KMS-11 (cell line): ENCODE results near the gene EMC8.

Experiments used
- H2AFZ ChIP-seq: fragments of 200-600 bp; sonication (generic); 2 replicates; pipeline ENCODE4 v1.6.1; 2016; ENCODE audit warnings: antibody characterized with exemption, mixed run types, low read depth
- H3K27ac ChIP-seq: fragments of 200-600 bp; sonication (generic); 2 replicates; pipeline ENCODE4 v1.6.1; 2016; ENCODE audit warnings: mild to moderate bottlenecking, mixed run types
- H3K27me3 ChIP-seq: fragments of 200-600 bp; sonication (generic); 2 replicates; pipeline ENCODE4 v1.6.1; 2017; ENCODE audit warnings: mild to moderate bottlenecking, low read depth, mixed run types, moderate library complexity; ENCODE audit not compliant: insufficient read depth
- H3K36me3 ChIP-seq: fragments of 200-600 bp; sonication (generic); 2 replicates; pipeline ENCODE4 v1.6.1; 2017; ENCODE audit warnings: mild to moderate bottlenecking, mixed run types; ENCODE audit not compliant: insufficient read depth
- H3K4me1 ChIP-seq: fragments of 200-600 bp; sonication (generic); 2 replicates; pipeline ENCODE4 v1.6.1; 2016; ENCODE audit warnings: mild to moderate bottlenecking, low read depth, mixed run types; ENCODE audit not compliant: poor library complexity, severe bottlenecking
- H3K4me2 ChIP-seq: fragments of 200-600 bp; sonication (generic); 2 replicates; pipeline ENCODE4 v1.7.0; 2016; ENCODE audit warnings: mild to moderate bottlenecking, mixed run types
- H3K4me3 ChIP-seq: fragments of 200-600 bp; sonication (generic); IDR thresholded peaks from 2 replicates; pipeline ENCODE4 v1.6.1; 2017; ENCODE audit warnings: low read depth, low read length, mixed read lengths; ENCODE audit not compliant: insufficient read depth
- H3K79me2 ChIP-seq: fragments of 200-600 bp; sonication (generic); 2 replicates; pipeline ENCODE4 v1.6.1; 2016; ENCODE audit warnings: low read depth, mixed run types; ENCODE audit not compliant: insufficient read depth
- H3K9ac ChIP-seq: fragments of 200-600 bp; sonication (generic); 2 replicates; pipeline ENCODE4 v1.6.1; 2016; ENCODE audit warnings: mild to moderate bottlenecking, mixed run types
- H4K20me1 ChIP-seq: fragments of 200-600 bp; sonication (generic); 2 replicates; pipeline ENCODE4 v1.6.1; 2016; ENCODE audit warnings: mild to moderate bottlenecking, mixed run types; ENCODE audit not compliant: insufficient read depth
- TF ChIP-seq, protein P1 (sequence below): fragments of 200-600 bp; sonication (generic); conservative IDR thresholded peaks from 2 replicates; pipeline ENCODE4 v1.6.1; 2017; ENCODE audit warnings: low read depth, mild to moderate bottlenecking, antibody characterized with exemption, low read length, moderate library complexity, mixed read lengths

The EMC8 gene

DNA sequence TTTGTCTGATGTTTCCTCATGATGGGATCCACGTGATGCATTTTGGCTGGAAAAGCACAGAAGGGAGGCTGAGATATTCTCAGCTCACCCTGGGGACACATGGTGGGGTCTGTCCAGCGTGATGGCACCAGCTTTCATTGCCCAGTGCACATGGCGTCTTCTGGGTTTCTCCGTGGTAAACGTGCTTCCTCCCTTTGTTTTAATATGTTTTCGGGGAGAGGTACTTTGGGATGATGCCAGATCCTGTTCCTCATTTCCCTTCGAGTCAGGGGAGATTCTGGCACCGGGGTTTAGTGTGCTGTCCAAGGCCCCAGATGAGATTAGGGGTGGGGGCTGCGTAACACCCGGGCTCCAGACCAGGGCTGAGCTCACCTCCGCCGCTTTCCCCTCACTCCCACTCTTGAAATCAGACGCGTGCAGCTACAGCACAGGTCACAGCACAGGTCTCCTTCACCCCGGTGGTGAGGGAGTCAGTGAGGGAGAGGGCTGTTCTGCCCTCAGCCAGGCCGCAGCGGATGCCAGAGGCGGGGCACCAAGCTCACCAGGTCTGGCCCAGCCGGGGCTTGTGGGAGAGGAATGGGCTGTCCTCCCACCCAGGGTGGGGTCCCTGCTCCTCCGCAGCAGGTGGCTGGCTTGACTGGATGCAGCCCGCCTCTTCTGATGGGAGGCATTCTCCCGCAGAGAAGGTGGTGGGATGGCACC is 34.0 kb upstream of the EMC8 start:
- H3K4me3 ChIP-seq, result no peak overlapping the region
- no peaks in the 10 kb centered on the region for H3K4me1 ChIP-seq
- H3K27ac ChIP-seq, result no peak overlapping the region
- H2AFZ ChIP-seq, result no peak overlapping the region
- no peak overlapping the region for H3K9ac ChIP-seq
- no peak overlapping the region for H3K4me2 ChIP-seq
- no peaks in the 10 kb centered on the region for H3K36me3 ChIP-seq
- no peaks in the 10 kb centered on the region for H3K79me2 ChIP-seq
- peaks cover 61% of the 10 kb centered on the region for H3K27me3 ChIP-seq
- TF ChIP-seq, protein P1, sequence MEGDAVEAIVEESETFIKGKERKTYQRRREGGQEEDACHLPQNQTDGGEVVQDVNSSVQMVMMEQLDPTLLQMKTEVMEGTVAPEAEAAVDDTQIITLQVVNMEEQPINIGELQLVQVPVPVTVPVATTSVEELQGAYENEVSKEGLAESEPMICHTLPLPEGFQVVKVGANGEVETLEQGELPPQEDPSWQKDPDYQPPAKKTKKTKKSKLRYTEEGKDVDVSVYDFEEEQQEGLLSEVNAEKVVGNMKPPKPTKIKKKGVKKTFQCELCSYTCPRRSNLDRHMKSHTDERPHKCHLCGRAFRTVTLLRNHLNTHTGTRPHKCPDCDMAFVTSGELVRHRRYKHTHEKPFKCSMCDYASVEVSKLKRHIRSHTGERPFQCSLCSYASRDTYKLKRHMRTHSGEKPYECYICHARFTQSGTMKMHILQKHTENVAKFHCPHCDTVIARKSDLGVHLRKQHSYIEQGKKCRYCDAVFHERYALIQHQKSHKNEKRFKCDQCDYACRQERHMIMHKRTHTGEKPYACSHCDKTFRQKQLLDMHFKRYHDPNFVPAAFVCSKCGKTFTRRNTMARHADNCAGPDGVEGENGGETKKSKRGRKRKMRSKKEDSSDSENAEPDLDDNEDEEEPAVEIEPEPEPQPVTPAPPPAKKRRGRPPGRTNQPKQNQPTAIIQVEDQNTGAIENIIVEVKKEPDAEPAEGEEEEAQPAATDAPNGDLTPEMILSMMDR, result no peak
- H4K20me1 ChIP-seq, result no peaks in the 10 kb centered on the region

DNA sequence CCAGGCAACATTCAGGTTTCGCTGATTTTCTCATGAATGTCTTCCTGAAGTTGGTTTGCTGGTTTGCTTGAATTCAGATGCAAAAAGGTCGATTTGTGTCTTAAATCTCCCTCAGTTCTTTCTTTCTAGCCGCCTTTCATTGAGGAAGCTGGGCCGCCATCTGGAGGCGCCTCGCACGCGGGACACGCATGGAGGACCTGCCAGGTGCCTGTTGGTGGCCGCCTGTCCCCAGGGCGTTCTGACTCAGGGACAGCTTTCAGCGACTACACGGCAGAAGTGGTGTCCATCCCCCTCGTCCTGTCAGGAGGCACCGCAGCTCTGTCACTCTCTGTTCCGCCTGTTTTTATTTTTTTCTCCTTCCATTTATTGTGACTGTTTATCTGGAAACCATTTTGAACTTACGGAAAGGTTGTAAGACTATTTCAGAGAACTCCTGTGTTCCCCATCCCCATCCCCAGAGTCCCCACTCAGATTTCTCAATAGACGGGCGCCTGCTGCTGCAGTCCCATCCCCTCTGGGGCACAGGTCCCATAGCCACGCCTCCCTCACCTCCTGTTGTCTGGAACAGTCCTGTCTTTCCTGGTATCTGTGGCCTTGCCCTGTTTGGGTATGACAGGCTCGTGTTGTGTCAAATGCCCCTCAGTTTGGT is 33.4 kb upstream of the EMC8 start:
- TF ChIP-seq, protein P1, result no peak
- no peaks in the 10 kb centered on the region for H4K20me1 ChIP-seq
- H3K79me2 ChIP-seq, result no peaks in the 10 kb centered on the region
- H3K4me1 ChIP-seq, result no peaks in the 10 kb centered on the region
- H3K4me3 ChIP-seq, result no peak overlapping the region
- peaks cover 61% of the 10 kb centered on the region for H3K27me3 ChIP-seq
- H3K9ac ChIP-seq, result no peak overlapping the region
- H3K27ac ChIP-seq, result no peak overlapping the region
- no peaks in the 10 kb centered on the region for H3K36me3 ChIP-seq
- no peak overlapping the region for H3K4me2 ChIP-seq
- H2AFZ ChIP-seq, result no peak overlapping the region

DNA sequence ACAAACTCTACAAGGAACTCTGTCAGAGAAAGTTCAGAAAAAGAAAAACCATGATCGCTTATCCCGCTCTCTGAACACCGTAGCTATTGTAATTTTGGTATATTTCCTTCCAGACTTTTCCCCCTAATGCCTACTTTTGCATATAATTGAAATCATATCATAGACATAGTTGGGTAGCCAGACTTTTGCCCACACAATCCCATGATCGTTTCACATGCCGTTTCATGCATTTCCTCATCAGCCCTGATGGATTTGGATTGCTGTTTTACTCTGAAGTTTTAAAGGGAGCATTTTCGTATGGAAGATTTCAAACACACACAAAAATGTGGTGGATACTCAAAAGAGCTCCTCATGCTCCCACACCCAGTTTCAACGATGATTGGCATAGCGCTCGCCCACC is 31.5 kb upstream of the EMC8 start:
- Histone ChIP-seq H3K36me3 (no peaks in the 10 kb centered on the region), H3K27me3 (peaks cover 60% of the 10 kb centered on the region)
- TF ChIP-seq, protein P1, result no peak

DNA sequence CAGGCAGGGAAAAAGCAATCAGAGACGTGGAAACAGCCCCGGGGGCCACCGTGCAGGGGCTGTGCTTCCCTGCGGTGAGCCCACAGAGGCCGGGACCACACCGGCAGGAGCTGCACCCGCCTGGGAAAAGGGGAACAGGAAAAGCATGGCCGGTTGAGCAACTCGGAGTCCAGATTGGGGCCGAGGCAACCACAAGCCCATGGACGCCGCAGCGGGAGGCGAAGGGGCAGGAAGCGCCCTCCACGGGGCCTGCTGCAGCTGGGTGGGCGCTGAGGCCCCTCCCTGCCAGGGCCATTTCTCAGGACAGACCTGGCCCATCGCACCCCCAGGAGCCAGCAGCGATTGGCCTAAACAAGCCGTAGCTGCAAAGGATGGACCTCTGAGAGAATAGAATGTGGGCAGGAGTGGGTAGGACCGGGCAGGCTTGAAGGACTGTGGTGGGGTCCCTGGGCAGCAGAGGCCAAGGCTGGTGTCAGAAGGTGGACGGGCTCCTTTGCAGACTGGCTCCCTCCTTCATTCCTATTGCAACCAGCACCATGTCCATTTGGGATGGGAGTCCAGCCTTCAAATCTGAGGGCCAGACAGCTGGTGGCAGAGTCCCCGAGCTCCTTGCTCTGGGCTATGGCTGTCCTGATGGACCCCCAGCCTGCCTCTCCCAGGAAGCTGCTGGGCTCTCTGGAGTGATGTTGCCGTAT is 30.6 kb upstream of the EMC8 start:
- Histone ChIP-seq H3K36me3 (no peaks in the 10 kb centered on the region), H3K79me2 (no peaks in the 10 kb centered on the region), H3K4me1 (no peaks in the 10 kb centered on the region), H3K27me3 (peaks cover 68% of the 10 kb centered on the region), H2AFZ (no peak overlapping the region), H4K20me1 (no peaks in the 10 kb centered on the region), H3K27ac (no peak overlapping the region), H3K9ac (no peak overlapping the region), H3K4me2 (no peak overlapping the region), H3K4me3 (no peak overlapping the region)
- TF ChIP-seq, protein P1, result no peak

More for the DNA sequence above, 31.5 kb upstream of the EMC8 start:
- H3K4me1 ChIP-seq, result no peaks in the 10 kb centered on the region
- H3K9ac ChIP-seq, result no peak overlapping the region
- no peak overlapping the region for H2AFZ ChIP-seq
- no peak overlapping the region for H3K27ac ChIP-seq
- H3K4me2 ChIP-seq, result no peak overlapping the region
- H3K4me3 ChIP-seq, result no peak overlapping the region
- no peaks in the 10 kb centered on the region for H3K79me2 ChIP-seq
- no peaks in the 10 kb centered on the region for H4K20me1 ChIP-seq
